ENCODE data around the gene TMEM214. TPM values are rescaled to one million over a fixed set of nuclear protein-coding genes. Genes with fewer than 3 reads are reported as not detected.

TMEM214 gene
- total RNA-seq, 1 experiment from 2014 or later, result 85.0 TPM

- Mint-ChIP-seq H3K9me3 (ENCODE audit: unreplicated experiment) (no peaks in the 10 kb centered on the region), H3K27me3 (ENCODE audit: insufficient read depth, unreplicated experiment) (no peaks in the 10 kb centered on the region), H3K4me1 (ENCODE audit: low read depth, unreplicated experiment) (peaks cover 21% of the 10 kb centered on the region), H3K36me3 (ENCODE audit: insufficient read depth, unreplicated experiment) (peaks cover 5% of the 10 kb centered on the region), H3K27ac (ENCODE audit: unreplicated experiment) (no peak overlapping the region), H3K4me3 (ENCODE audit: unreplicated experiment) (no peak overlapping the region)
- Histone ChIP-seq H3K9me3 (no peaks in the 10 kb centered on the region), H3K36me3 (ENCODE audit: control insufficient read depth, insufficient read depth, low read length) (no peaks in the 10 kb centered on the region), H3K4me3 (ENCODE audit: low read depth, low read length) (no peak overlapping the region), H3K27me3 (replicated peaks; ENCODE audit: control insufficient read depth, insufficient read depth, low read length) (no peaks in the 10 kb centered on the region), H3K4me1 (peaks cover 20% of the 10 kb centered on the region)
- TF ChIP-seq, protein P1, sequence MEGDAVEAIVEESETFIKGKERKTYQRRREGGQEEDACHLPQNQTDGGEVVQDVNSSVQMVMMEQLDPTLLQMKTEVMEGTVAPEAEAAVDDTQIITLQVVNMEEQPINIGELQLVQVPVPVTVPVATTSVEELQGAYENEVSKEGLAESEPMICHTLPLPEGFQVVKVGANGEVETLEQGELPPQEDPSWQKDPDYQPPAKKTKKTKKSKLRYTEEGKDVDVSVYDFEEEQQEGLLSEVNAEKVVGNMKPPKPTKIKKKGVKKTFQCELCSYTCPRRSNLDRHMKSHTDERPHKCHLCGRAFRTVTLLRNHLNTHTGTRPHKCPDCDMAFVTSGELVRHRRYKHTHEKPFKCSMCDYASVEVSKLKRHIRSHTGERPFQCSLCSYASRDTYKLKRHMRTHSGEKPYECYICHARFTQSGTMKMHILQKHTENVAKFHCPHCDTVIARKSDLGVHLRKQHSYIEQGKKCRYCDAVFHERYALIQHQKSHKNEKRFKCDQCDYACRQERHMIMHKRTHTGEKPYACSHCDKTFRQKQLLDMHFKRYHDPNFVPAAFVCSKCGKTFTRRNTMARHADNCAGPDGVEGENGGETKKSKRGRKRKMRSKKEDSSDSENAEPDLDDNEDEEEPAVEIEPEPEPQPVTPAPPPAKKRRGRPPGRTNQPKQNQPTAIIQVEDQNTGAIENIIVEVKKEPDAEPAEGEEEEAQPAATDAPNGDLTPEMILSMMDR (IDR thresholded peaks at IDR 0.05; ENCODE audit: insufficient read depth in 1 of 2, low read depth in 1 of 2, low read length in 1 of 2, severe bottlenecking in 1 of 2, unreplicated experiment in 1 of 2), result no peak
- ChIA-PET POLR2A (no interaction called here), CTCF (no interaction called here)
- no TSS peak for BruUV-seq (replicated peaks)
- intact Hi-C loops (cut with micrococcal nuclease; ENCODE audit: unreplicated experiment), result loop anchor here (2.0 kb wide), 1 partner anchor 39 kb away; the partner anchor contains the start of gene MAPRE3
- no peak for DNase-seq
Observed at GRCh38 chr2:27009716-27010115, 23.0 kb upstream of the TMEM214 start.

- BruUV-seq (replicated peaks), result no TSS peak
- Mint-ChIP-seq H3K36me3 (ENCODE audit: insufficient read depth, unreplicated experiment) (peaks cover 5% of the 10 kb centered on the region), H3K27ac (ENCODE audit: unreplicated experiment) (no peak overlapping the region), H3K27me3 (ENCODE audit: insufficient read depth, unreplicated experiment) (no peaks in the 10 kb centered on the region), H3K9me3 (ENCODE audit: unreplicated experiment) (no peaks in the 10 kb centered on the region), H3K4me1 (ENCODE audit: low read depth, unreplicated experiment) (peaks cover 21% of the 10 kb centered on the region), H3K4me3 (ENCODE audit: unreplicated experiment) (no peak overlapping the region)
- TF ChIP-seq, protein P1 (IDR thresholded peaks at IDR 0.05; ENCODE audit: insufficient read depth in 1 of 2, low read depth in 1 of 2, low read length in 1 of 2, severe bottlenecking in 1 of 2, unreplicated experiment in 1 of 2), result no peak
- intact Hi-C loops (cut with micrococcal nuclease; ENCODE audit: unreplicated experiment), result loop anchor here (2.0 kb wide), 1 partner anchor 39 kb away; the partner anchor contains the start of gene MAPRE3
- Histone ChIP-seq H3K4me1 (peaks cover 20% of the 10 kb centered on the region), H3K4me3 (ENCODE audit: low read depth, low read length) (no peak overlapping the region), H3K27me3 (replicated peaks; ENCODE audit: control insufficient read depth, insufficient read depth, low read length) (no peaks in the 10 kb centered on the region), H3K36me3 (ENCODE audit: control insufficient read depth, insufficient read depth, low read length) (no peaks in the 10 kb centered on the region), H3K9me3 (no peaks in the 10 kb centered on the region)
- ChIA-PET POLR2A (no interaction called here), CTCF (interaction anchor here (1.0 to 1.2 kb wide), 2 partner anchors 28 to 48 kb away, joined by 3 to 8 read pairs; no protein-coding TSS in a partner anchor)
- no peak for DNase-seq
Observed at GRCh38 chr2:27010139-27010538, 22.6 kb upstream of the TMEM214 start.

DNA sequence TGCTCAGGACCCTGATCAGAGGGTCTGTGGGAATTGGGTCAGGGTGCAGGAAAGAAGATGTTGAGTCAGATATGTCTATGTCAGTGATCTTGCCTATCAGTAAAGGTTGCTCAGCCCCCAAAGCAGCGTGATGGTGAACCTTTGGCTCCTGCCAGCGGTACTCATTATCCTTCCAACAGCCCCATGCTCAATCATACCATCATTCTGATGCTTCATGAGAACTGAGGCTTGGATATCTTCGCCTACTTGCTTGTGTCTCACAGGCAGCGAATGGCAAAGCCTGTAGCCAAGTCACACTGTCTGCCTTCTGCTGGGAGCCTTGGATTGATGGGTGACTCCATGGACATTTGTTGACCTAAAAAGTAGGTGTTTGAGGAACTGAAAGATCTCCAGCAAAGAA lies 19.0 kb upstream of the TMEM214 start:
- POLR2A ChIA-PET, result no interaction called here
- CTCF ChIA-PET, result no interaction called here

More for the DNA sequence above, 19.0 kb upstream of the TMEM214 start:
- Histone ChIP-seq H3K27me3 (replicated peaks; ENCODE audit: control insufficient read depth, insufficient read depth, low read length) (no peaks in the 10 kb centered on the region), H3K9me3 (no peaks in the 10 kb centered on the region), H3K36me3 (ENCODE audit: control insufficient read depth, insufficient read depth, low read length) (no peaks in the 10 kb centered on the region), H3K4me1 (peaks cover 14% of the 10 kb centered on the region), H3K4me3 (ENCODE audit: low read depth, low read length) (no peak overlapping the region)
- Mint-ChIP-seq H3K27ac (ENCODE audit: unreplicated experiment) (no peak overlapping the region), H3K4me3 (ENCODE audit: unreplicated experiment) (no peak overlapping the region), H3K9me3 (ENCODE audit: unreplicated experiment) (no peaks in the 10 kb centered on the region), H3K27me3 (ENCODE audit: insufficient read depth, unreplicated experiment) (no peaks in the 10 kb centered on the region), H3K36me3 (ENCODE audit: insufficient read depth, unreplicated experiment) (peaks cover 5% of the 10 kb centered on the region), H3K4me1 (ENCODE audit: low read depth, unreplicated experiment) (peaks cover 9% of the 10 kb centered on the region)
- DNase-seq, result no peak
- TF ChIP-seq, protein P1 (IDR thresholded peaks at IDR 0.05; ENCODE audit: insufficient read depth in 1 of 2, low read depth in 1 of 2, low read length in 1 of 2, severe bottlenecking in 1 of 2, unreplicated experiment in 1 of 2), result no peak
- no TSS peak for BruUV-seq (replicated peaks)
- intact Hi-C loops (cut with micrococcal nuclease; ENCODE audit: unreplicated experiment), result no loop called here

Data from Caco-2 (cell line).